GM12878 (cell line): ENCODE results near the gene ZNF276. TPM values are rescaled to one million over a fixed set of nuclear protein-coding genes. Genes with fewer than 3 reads are reported as not detected.
A peak's percentile ranks its signal among the peaks of the same experiment; 100 is the strongest.

Experiments used
- CBX5 ChIP-seq: sonication (generic); IDR thresholded peaks from 2 replicates; pipeline ENCODE4 v1.6.1; 2016; ENCODE audit warnings: low read depth, moderate library complexity, mild to moderate bottlenecking, inconsistent platforms
- CHD4 ChIP-seq: fragments of 200-600 bp; sonication (generic); IDR thresholded peaks from 2 replicates; pipeline ENCODE4 v1.6.1; 2016; ENCODE audit warnings: mild to moderate bottlenecking
- CREB1 ChIP-seq: IDR thresholded peaks from 2 replicates; pipeline ENCODE4 v1.6.1; 2012; ENCODE audit warnings: low read depth, mild to moderate bottlenecking, inconsistent platforms
- EED ChIP-seq: sonication (generic); IDR thresholded peaks from 2 replicates; pipeline ENCODE4 v1.6.1; 2016; ENCODE audit warnings: antibody characterized with exemption, low read depth
- FOS ChIP-seq: IDR thresholded peaks from 3 replicates; pipeline ENCODE4 v1.6.1; 2011; ENCODE audit warnings: borderline replicate concordance; ENCODE audit not compliant: insufficient read length; ENCODE audit errors: extremely low read depth
- IKZF1 ChIP-seq: fragments of 450-650 bp; conservative IDR thresholded peaks from 2 replicates; pipeline ENCODE4 v1.6.1; 2017; ENCODE audit warnings: antibody characterized with exemption, mild to moderate bottlenecking
- LARP7 ChIP-seq: fragments of 450-650 bp; IDR thresholded peaks from 2 replicates; pipeline ENCODE4 v1.6.1; 2017; ENCODE audit warnings: mild to moderate bottlenecking
- NBN ChIP-seq: fragments of 450-650 bp; IDR thresholded peaks from 2 replicates; pipeline ENCODE4 v1.6.1; 2016
- NFYA ChIP-seq: IDR thresholded peaks from 2 replicates; pipeline ENCODE4 v1.6.1; 2011; ENCODE audit warnings: low read depth, mild to moderate bottlenecking, low read length, improper control_type of control experiment, borderline replicate concordance
- NFYB ChIP-seq: IDR thresholded peaks from 2 replicates; pipeline ENCODE4 v1.6.1; 2011; ENCODE audit warnings: low read depth, mild to moderate bottlenecking, low read length, improper control_type of control experiment, moderate library complexity; ENCODE audit not compliant: insufficient read depth
- PBX3 ChIP-seq: IDR thresholded peaks from 2 replicates; pipeline ENCODE4 v1.6.1; 2011; ENCODE audit warnings: mild to moderate bottlenecking, low read depth, low read length, moderate library complexity; ENCODE audit not compliant: insufficient replicate concordance
- RB1 ChIP-seq: fragments of 450-650 bp; formaldehyde crosslinking; IDR thresholded peaks from 2 replicates; pipeline ENCODE4 v1.6.1; 2017; ENCODE audit warnings: mild to moderate bottlenecking, borderline replicate concordance
- RFX5 ChIP-seq: IDR thresholded peaks from 2 replicates; pipeline ENCODE4 v1.6.1; 2011; ENCODE audit warnings: low read depth, low read length, improper control_type of control experiment
- SP1 ChIP-seq: IDR thresholded peaks from one replicate; pipeline ENCODE4 v1.6.1; 2011; ENCODE audit warnings: low read depth, low read length
- SPI1 ChIP-seq: IDR thresholded peaks from 2 replicates; pipeline ENCODE4 v1.6.1; 2011; ENCODE audit warnings: low read depth, mild to moderate bottlenecking, low read length, moderate library complexity, borderline replicate concordance; ENCODE audit not compliant: insufficient read depth
- SUPT20H ChIP-seq: IDR thresholded peaks from 2 replicates; pipeline ENCODE4 v1.6.1; 2011; ENCODE audit warnings: low read depth, mild to moderate bottlenecking, low read length, moderate library complexity, borderline replicate concordance; ENCODE audit not compliant: control insufficient read depth
- TCF3 ChIP-seq: IDR thresholded peaks from 2 replicates; pipeline ENCODE4 v1.6.1; 2012; ENCODE audit warnings: low read depth, mild to moderate bottlenecking, low read length, borderline replicate concordance; ENCODE audit not compliant: insufficient read depth
- ZBTB40 ChIP-seq: fragments of 450-650 bp; IDR thresholded peaks from 2 replicates; pipeline ENCODE4 v1.6.1; 2016; ENCODE audit warnings: mild to moderate bottlenecking, moderate library complexity, borderline replicate concordance
- ZNF24 ChIP-seq: fragments of 450-650 bp; IDR thresholded peaks from 2 replicates; pipeline ENCODE4 v1.6.1; 2017; ENCODE audit warnings: antibody characterized with exemption, mild to moderate bottlenecking
- ZNF274 ChIP-seq: IDR thresholded peaks from one replicate; pipeline ENCODE4 v1.8.0; 2011; ENCODE audit not compliant: insufficient read length, insufficient read depth
- ZNF384 ChIP-seq: IDR thresholded peaks from 2 replicates; pipeline ENCODE4 v1.6.1; 2012; ENCODE audit warnings: low read depth, mild to moderate bottlenecking, low read length, improper control_type of control experiment, borderline replicate concordance
- ZNF592 ChIP-seq: fragments of 450-650 bp; IDR thresholded peaks from 2 replicates; pipeline ENCODE4 v1.6.1; 2017; ENCODE audit warnings: mild to moderate bottlenecking, moderate library complexity
- polyA plus RNA-seq, 11 experiments: library from polyadenylated mRNA; depleted of rRNA in 4 of 11; unstranded in 6 of 11; stranded (reverse) in 5 of 11; fragments of >200 nt; fragmentation: Nextera tagmentation in 4 of 11; fragmentation: Illumina TruSeq in 1 of 11; extraction: Ambion mirVana in 4 of 11; extraction: Trizol in 1 of 11; gene quantifications; 1 replicate in 1 of 11; 2 replicates in 10 of 11; pipeline versions ENCODE4 v1.2.1 to v1.2.3, GENCODE V29; 2011 to 2016; ENCODE audit warnings: inconsistent platforms in 2 of 11, missing spikeins in 2 of 11, low read depth in 1 of 11
- total RNA-seq, 4 experiments: library from RNA; depleted of rRNA in 3 of 4; stranded (reverse); fragments of >200 nt in 3 of 4; fragmentation: Illumina TruSeq in 1 of 4; extraction: Trizol in 1 of 4; gene quantifications; 2 replicates each; pipeline versions ENCODE4 v1.2.1 to v1.2.3, GENCODE V29; 2013 to 2021

The ZNF276 gene
- total and polyA plus RNA-seq, 10 of the 15 experiments (the other 5 are each of a cell fraction or from before 2014, with no cell fraction given) = 0.27 to 22.7 (median 8.7) TPM

- TF ChIP-seq LARP7 (0 out of 2 replicates have a peak, but pooled peaks have one; percentile 12), NBN (no peak), NFYA (no peak), CREB1 (no peak), RB1 (no peak), SP1 (no peak), ZBTB40 (no peak), IKZF1 (peak; percentile 27; the same call in 1 of the 2 replicates), ZNF384 (no peak), SPI1 (no peak), TCF3 (no peak), CHD4 (no peak), EED (no peak), CBX5 (no peak), ZNF24 (no peak), ZNF592 (no peak), ZNF274 (no peak), SUPT20H (no peak), FOS (no peak), PBX3 (peak; percentile 10), NFYB (no peak), RFX5 (no peak)
Observed at GRCh38 chr16:89687092-89687940, 34.0 kb upstream of the ZNF276 start (continued).
